Ishikawa (cell line): Measurements from ENCODE around the gene BFAR.

Source experiments
- CEBPB ChIP-seq: IDR thresholded peaks from 2 replicates; pipeline ENCODE4 v1.6.1; 2012
- EP300 ChIP-seq: IDR thresholded peaks from 2 replicates; pipeline ENCODE4 v1.6.1; 2012; ENCODE audit warnings: borderline replicate concordance
- FOXM1 ChIP-seq: IDR thresholded peaks from 2 replicates; pipeline ENCODE4 v1.6.1; 2012; ENCODE audit warnings: low read depth, borderline replicate concordance

GRCh38 chr16:14641206-14641605 lies 8.5 kb downstream of the BFAR start:
- TF ChIP-seq EP300, result no peak
- TF ChIP-seq CEBPB, result no peak
- no peak for TF ChIP-seq FOXM1
